AG09319 (cell line): Measurements from ENCODE around the gene HES2.

Experiments used
- DNase-seq: peaks from one replicate; pipeline ENCODE4 v3.0.0-alpha.2; 2010; ENCODE audit warnings: low read depth; ENCODE audit errors: extremely low read depth
- CTCF ChIP-seq: IDR thresholded peaks from 2 replicates; pipeline ENCODE4 v1.5.1; 2011; ENCODE audit warnings: low read depth, mild to moderate bottlenecking, inconsistent platforms, low read length, moderate library complexity

The HES2 gene

GRCh38 chr1:6419804-6420453 lies at the start of gene HES2:
Gene HES2 (minus strand): TSS chr1:6419919. CDS start chr1:6419820, 99 bp downstream.
- no peak for DNase-seq
- TF ChIP-seq CTCF, result no peak

GRCh38 chr1:6468729-6469461 lies 49.2 kb upstream of the HES2 start:
- TF ChIP-seq CTCF, result no peak
- DNase-seq, result no peak

- no peak for TF ChIP-seq CTCF
- no peak for DNase-seq
Measured at GRCh38 chr1:6467744-6468688, 48.3 kb upstream of the HES2 start.

GRCh38 chr1:6467224-6467623 lies 47.5 kb upstream of the HES2 start:
- DNase-seq, result no peak
- TF ChIP-seq CTCF, result no peak

- no peak for TF ChIP-seq CTCF
- DNase-seq, result no peak
Measured at GRCh38 chr1:6466751-6467150, 47.0 kb upstream of the HES2 start.

- no peak for TF ChIP-seq CTCF
- no peak for DNase-seq
Measured at GRCh38 chr1:6466023-6466422, 46.3 kb upstream of the HES2 start, which contains the start of gene TNFRSF25. Gene TNFRSF25 (minus strand): TSS chr1:6466173. CDS start chr1:6466107, 66 bp downstream.
